SK-N-SH (cell line): ENCODE data around the gene PREB. TPM values are rescaled to one million over a fixed set of nuclear protein-coding genes. Genes with fewer than 3 reads are reported as not detected.

Source experiments
- CTCF ChIA-PET: fragments of 300-600, 350-600 bp; formaldehyde crosslinking; extraction: SDS; loops from one replicate; lab custom pipeline; 2021; lab: Yijun Ruan, JAX
- POLR2A ChIA-PET: fragments of 350-600 bp; sonication (Branson Sonifier 250); formaldehyde crosslinking; extraction: SDS; loops from one replicate; lab custom pipeline; 2020; ENCODE audit warnings: antibody characterized with exemption, inconsistent platforms; lab: Yijun Ruan, JAX
- DNase-seq: peaks from one replicate; pipeline ENCODE4 v3.0.0; 2012
- H2AFZ ChIP-seq: fragments of 200-600 bp; sonication (generic); 2 replicates; pipeline ENCODE4 v1.8.1; 2016; ENCODE audit warnings: antibody characterized with exemption, mild to moderate bottlenecking, low read depth
- H3F3A ChIP-seq: fragments of 200-600 bp; sonication (generic); replicated peaks from 2 replicates; pipeline ENCODE3; 2016; ENCODE audit warnings: antibody characterized with exemption, mild to moderate bottlenecking; ENCODE audit not compliant: insufficient read depth
- H3K27ac ChIP-seq, 2 experiments: fragments of 200-500 bp in 1 of 2; fragments of 200-600 bp in 1 of 2; sonication (Bioruptor generic) in 1 of 2; sonication (generic), shearing (Covaris generic) in 1 of 2; 2 replicates each; pipeline versions ENCODE4 v1.5.1 to v1.6.1; 2014 to 2016; ENCODE audit warnings: low read depth in 2 of 2, inconsistent platforms in 1 of 2, low read length in 1 of 2, mild to moderate bottlenecking in 1 of 2, mixed read lengths in 1 of 2
- H3K27me3 ChIP-seq: fragments of 200-600 bp; sonication (generic), shearing (Covaris generic); 2 replicates; pipeline ENCODE4 v1.6.1; 2016; ENCODE audit warnings: mixed run types; ENCODE audit not compliant: insufficient read depth
- H3K36me3 ChIP-seq, 2 experiments: fragments of 200-500 bp in 1 of 2; fragments of 200-600 bp in 1 of 2; sonication (Bioruptor generic) in 1 of 2; sonication (generic) in 1 of 2; replicated peaks in 1 of 2; 2 replicates each; pipeline versions ENCODE3 to v1.5.1; 2014 to 2016; ENCODE audit warnings: low read length in 1 of 2, mild to moderate bottlenecking in 1 of 2; ENCODE audit not compliant: insufficient read depth in 2 of 2, control insufficient read depth in 1 of 2
- H3K4me1 ChIP-seq, 2 experiments: fragments of 200-500 bp in 1 of 2; fragments of 200-600 bp in 1 of 2; sonication (Bioruptor generic) in 1 of 2; sonication (generic), shearing (Covaris generic) in 1 of 2; 2 replicates each; pipeline versions ENCODE4 v1.5.1 to v1.6.1; 2014 to 2016; ENCODE audit warnings: low read depth in 1 of 2, low read length in 1 of 2, mixed run types in 1 of 2; ENCODE audit not compliant: insufficient read depth in 2 of 2, control insufficient read depth in 1 of 2
- H3K4me2 ChIP-seq: fragments of 200-600 bp; sonication (generic), shearing (Covaris generic); 2 replicates; pipeline ENCODE4 v1.6.1; 2017; ENCODE audit warnings: mixed run types
- H3K4me3 ChIP-seq, 2 experiments: fragments of 200-500 bp in 1 of 2; fragments of 200-600 bp in 1 of 2; sonication (Bioruptor generic) in 1 of 2; sonication (generic), shearing (Covaris generic) in 1 of 2; 2 replicates each; pipeline versions ENCODE4 v1.5.1 to v1.8.1; 2014 to 2016; ENCODE audit warnings: low read depth in 2 of 2, inconsistent platforms in 1 of 2, low read length in 1 of 2, mild to moderate bottlenecking in 1 of 2, mixed read lengths in 1 of 2, moderate library complexity in 1 of 2
- H3K79me2 ChIP-seq: fragments of 200-600 bp; sonication (generic); 2 replicates; pipeline ENCODE4 v1.8.1; 2017; ENCODE audit warnings: mild to moderate bottlenecking; ENCODE audit not compliant: insufficient read depth
- H3K9ac ChIP-seq: fragments of 200-600 bp; sonication (generic); 2 replicates; pipeline ENCODE4 v1.6.1; 2017; ENCODE audit warnings: mixed run types
- H3K9me2 ChIP-seq: fragments of 200-600 bp; sonication (generic); 2 replicates; pipeline ENCODE4 v1.6.1; 2017; ENCODE audit warnings: mixed run types
- H3K9me3 ChIP-seq: fragments of 200-600 bp; sonication (generic); 2 replicates; pipeline ENCODE4 v1.6.1; 2017; ENCODE audit warnings: mixed run types, mild to moderate bottlenecking, moderate library complexity
- H4K20me1 ChIP-seq: fragments of 200-600 bp; sonication (generic); 2 replicates; pipeline ENCODE4 v1.6.1; 2017; ENCODE audit warnings: mild to moderate bottlenecking, mixed run types; ENCODE audit not compliant: insufficient read depth
- CHD2 ChIP-seq: fragments of 150-350 bp; IDR thresholded peaks from 2 replicates; pipeline ENCODE4 v1.6.1; 2018; ENCODE audit warnings: low read length; ENCODE audit not compliant: partially characterized antibody
- ELF1 ChIP-seq: IDR thresholded peaks from 2 replicates; pipeline ENCODE4 v1.4.0; 2012
- FOSL2 ChIP-seq: IDR thresholded peaks from 2 replicates; pipeline ENCODE4 v1.4.0; 2012; ENCODE audit warnings: low read depth, mild to moderate bottlenecking, moderate library complexity, borderline replicate concordance
- JUND ChIP-seq: IDR thresholded peaks from 2 replicates; pipeline ENCODE4 v1.4.0; 2012
- MEF2A ChIP-seq: IDR thresholded peaks from 2 replicates; pipeline ENCODE4 v1.4.0; 2012; ENCODE audit warnings: low read depth, borderline replicate concordance
- MXI1 ChIP-seq: IDR thresholded peaks from 2 replicates; pipeline ENCODE4 v1.6.1; 2012; ENCODE audit warnings: mild to moderate bottlenecking, low read depth, low read length, improper control_type of control experiment
- NRF1 ChIP-seq: IDR thresholded peaks from 2 replicates; pipeline ENCODE4 v1.6.1; 2012; ENCODE audit warnings: low read depth, mild to moderate bottlenecking, low read length
- RAD21 ChIP-seq: IDR thresholded peaks from 2 replicates; pipeline ENCODE4 v1.6.1; 2012; ENCODE audit warnings: mild to moderate bottlenecking, low read length
- SIN3A ChIP-seq: IDR thresholded peaks from 2 replicates; pipeline ENCODE4 v1.6.1; 2012; ENCODE audit warnings: low read depth, mild to moderate bottlenecking, low read length, moderate library complexity, borderline replicate concordance
- TEAD4 ChIP-seq: IDR thresholded peaks from 2 replicates; pipeline ENCODE4 v1.4.0; 2012; ENCODE audit warnings: mild to moderate bottlenecking, borderline replicate concordance; ENCODE audit not compliant: insufficient read depth
- WGBS: methylation state at CpG from one replicate; pipeline ENCODE4 v1.1.6; 2017; ENCODE audit warnings: low lambda C conversion rate; 5-methylcytosine and 5-hydroxymethylcytosine counted together
- polyA plus RNA-seq, 3 experiments: library from polyadenylated mRNA; depleted of rRNA; stranded (reverse); fragments of >200 nt; gene quantifications; 2 replicates each; pipeline ENCODE4 v1.2.3, GENCODE V29; 2012
- TF ChIP-seq, protein P1 (sequence below): IDR thresholded peaks from 2 replicates; pipeline ENCODE4 v1.6.1; 2012; ENCODE audit warnings: mild to moderate bottlenecking, low read depth, low read length, moderate library complexity
- TF ChIP-seq, protein P2 (sequence below): IDR thresholded peaks from 2 replicates; pipeline ENCODE4 v1.4.0; 2012; ENCODE audit warnings: low read depth
- TF ChIP-seq, protein P3 (sequence below): fragments of 150-350 bp; IDR thresholded peaks from 2 replicates; pipeline ENCODE4 v1.6.1; 2016; ENCODE audit warnings: mild to moderate bottlenecking, low read depth, low read length
- TF ChIP-seq, protein P4 (sequence below): fragments of 150-350 bp; IDR thresholded peaks from 2 replicates; pipeline ENCODE4 v1.6.1; 2017; ENCODE audit warnings: antibody characterized with exemption, low read length, low read depth, borderline replicate concordance
- TF ChIP-seq, protein P5 (sequence below): IDR thresholded peaks from 2 replicates; pipeline ENCODE4 v1.4.0; 2012; ENCODE audit warnings: low read depth, borderline replicate concordance

PREB gene
- polyA plus RNA-seq, 1 of the 3 experiments (the other 2 are of a cell fraction): 47.9 TPM

DNA sequence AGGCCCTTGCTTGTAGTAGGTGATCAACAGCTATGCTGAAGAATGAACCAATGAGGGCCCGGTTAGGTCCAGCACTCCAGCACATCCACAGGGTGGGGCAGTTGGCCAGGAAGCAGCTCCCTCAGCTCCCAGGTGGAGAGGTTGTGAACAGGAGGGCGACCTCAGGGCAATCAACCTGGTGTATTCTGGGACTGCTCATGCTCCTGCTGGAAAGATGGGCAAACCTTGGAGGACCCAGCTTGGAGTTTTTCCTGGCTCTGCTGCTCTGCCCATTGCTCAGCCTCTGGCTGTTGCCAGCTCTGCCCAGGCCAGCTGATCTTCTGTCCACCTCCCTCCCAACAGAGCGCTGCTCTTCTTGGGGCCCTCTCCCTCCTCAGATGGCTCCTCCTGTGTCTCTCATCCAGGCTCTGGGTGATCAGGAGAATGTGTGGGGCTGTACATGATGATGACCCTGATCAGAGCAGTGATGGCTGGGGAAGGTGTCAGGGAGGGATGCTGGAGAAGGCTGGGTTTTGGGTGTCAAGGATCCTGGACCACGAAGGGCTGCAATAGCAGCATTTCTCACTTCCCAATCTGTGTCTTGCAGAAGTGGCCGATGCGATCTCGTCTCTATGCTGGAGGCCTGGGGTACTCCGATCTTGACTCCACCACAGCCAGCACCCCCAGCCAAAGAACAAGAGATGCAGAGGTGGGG, 17.8 kb upstream of the PREB start (continued):
- TF ChIP-seq, protein P1, sequence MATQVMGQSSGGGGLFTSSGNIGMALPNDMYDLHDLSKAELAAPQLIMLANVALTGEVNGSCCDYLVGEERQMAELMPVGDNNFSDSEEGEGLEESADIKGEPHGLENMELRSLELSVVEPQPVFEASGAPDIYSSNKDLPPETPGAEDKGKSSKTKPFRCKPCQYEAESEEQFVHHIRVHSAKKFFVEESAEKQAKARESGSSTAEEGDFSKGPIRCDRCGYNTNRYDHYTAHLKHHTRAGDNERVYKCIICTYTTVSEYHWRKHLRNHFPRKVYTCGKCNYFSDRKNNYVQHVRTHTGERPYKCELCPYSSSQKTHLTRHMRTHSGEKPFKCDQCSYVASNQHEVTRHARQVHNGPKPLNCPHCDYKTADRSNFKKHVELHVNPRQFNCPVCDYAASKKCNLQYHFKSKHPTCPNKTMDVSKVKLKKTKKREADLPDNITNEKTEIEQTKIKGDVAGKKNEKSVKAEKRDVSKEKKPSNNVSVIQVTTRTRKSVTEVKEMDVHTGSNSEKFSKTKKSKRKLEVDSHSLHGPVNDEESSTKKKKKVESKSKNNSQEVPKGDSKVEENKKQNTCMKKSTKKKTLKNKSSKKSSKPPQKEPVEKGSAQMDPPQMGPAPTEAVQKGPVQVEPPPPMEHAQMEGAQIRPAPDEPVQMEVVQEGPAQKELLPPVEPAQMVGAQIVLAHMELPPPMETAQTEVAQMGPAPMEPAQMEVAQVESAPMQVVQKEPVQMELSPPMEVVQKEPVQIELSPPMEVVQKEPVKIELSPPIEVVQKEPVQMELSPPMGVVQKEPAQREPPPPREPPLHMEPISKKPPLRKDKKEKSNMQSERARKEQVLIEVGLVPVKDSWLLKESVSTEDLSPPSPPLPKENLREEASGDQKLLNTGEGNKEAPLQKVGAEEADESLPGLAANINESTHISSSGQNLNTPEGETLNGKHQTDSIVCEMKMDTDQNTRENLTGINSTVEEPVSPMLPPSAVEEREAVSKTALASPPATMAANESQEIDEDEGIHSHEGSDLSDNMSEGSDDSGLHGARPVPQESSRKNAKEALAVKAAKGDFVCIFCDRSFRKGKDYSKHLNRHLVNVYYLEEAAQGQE: no peak
- TF ChIP-seq, protein P2, sequence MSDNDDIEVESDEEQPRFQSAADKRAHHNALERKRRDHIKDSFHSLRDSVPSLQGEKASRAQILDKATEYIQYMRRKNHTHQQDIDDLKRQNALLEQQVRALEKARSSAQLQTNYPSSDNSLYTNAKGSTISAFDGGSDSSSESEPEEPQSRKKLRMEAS: no peak
- TF ChIP-seq, protein P3, sequence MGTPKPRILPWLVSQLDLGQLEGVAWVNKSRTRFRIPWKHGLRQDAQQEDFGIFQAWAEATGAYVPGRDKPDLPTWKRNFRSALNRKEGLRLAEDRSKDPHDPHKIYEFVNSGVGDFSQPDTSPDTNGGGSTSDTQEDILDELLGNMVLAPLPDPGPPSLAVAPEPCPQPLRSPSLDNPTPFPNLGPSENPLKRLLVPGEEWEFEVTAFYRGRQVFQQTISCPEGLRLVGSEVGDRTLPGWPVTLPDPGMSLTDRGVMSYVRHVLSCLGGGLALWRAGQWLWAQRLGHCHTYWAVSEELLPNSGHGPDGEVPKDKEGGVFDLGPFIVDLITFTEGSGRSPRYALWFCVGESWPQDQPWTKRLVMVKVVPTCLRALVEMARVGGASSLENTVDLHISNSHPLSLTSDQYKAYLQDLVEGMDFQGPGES: no peak
- TF ChIP-seq, protein P4, sequence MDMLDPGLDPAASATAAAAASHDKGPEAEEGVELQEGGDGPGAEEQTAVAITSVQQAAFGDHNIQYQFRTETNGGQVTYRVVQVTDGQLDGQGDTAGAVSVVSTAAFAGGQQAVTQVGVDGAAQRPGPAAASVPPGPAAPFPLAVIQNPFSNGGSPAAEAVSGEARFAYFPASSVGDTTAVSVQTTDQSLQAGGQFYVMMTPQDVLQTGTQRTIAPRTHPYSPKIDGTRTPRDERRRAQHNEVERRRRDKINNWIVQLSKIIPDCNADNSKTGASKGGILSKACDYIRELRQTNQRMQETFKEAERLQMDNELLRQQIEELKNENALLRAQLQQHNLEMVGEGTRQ: no peak
- TF ChIP-seq SIN3A (no peak), NRF1 (no peak)

DNA sequence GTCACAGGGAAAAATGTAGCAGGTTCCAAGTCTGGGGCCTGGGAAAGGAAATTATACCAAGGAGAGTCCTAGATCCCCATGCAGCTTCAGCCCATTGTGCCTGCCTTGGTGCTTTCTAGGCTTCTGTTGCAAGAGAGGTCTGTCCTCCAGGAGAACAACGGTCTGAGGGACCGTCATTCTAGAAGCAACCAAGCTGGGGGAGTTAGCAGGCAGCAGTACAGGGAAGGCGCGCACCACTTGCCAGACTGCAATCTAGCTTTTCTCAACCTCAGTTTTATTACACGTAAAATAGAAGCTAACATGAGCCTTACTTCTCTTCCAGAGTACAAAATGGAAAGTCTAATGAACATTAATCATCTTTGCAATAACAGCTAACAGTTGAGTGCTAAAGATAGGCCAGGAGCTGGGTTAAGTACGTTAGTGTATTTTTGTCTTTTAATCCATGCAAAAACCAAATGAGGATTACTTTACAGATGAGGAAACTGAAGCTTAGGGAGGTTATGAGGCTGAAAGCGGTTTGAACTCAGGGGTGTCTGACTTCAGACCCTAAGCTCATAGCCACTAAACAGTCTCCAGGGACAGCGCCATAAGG, 16.3 kb upstream of the PREB start:
- H3K4me3 ChIP-seq: no peak overlapping the region
- no peaks in the 10 kb centered on the region for H3K79me2 ChIP-seq
- no peak for TF ChIP-seq FOSL2
- TF ChIP-seq CHD2: no peak
- TF ChIP-seq MXI1: no peak
- TF ChIP-seq RAD21: no peak
- no peak for TF ChIP-seq ELF1
- TF ChIP-seq, protein P5, sequence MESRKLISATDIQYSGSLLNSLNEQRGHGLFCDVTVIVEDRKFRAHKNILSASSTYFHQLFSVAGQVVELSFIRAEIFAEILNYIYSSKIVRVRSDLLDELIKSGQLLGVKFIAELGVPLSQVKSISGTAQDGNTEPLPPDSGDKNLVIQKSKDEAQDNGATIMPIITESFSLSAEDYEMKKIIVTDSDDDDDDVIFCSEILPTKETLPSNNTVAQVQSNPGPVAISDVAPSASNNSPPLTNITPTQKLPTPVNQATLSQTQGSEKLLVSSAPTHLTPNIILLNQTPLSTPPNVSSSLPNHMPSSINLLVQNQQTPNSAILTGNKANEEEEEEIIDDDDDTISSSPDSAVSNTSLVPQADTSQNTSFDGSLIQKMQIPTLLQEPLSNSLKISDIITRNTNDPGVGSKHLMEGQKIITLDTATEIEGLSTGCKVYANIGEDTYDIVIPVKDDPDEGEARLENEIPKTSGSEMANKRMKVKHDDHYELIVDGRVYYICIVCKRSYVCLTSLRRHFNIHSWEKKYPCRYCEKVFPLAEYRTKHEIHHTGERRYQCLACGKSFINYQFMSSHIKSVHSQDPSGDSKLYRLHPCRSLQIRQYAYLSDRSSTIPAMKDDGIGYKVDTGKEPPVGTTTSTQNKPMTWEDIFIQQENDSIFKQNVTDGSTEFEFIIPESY: no peak
- TF ChIP-seq TEAD4: no peak
- TF ChIP-seq JUND: no peak
- TF ChIP-seq MEF2A: no peak
- ChIA-PET CTCF (interaction anchor here (0.9 to 7.4 kb wide), 10 partner anchors 17 to 189 kb away, joined by 3 to 56 read pairs (median 4); partner anchors contain the start of gene KHK), POLR2A (no interaction called here)
- H3K9me3 ChIP-seq: no peaks in the 10 kb centered on the region
- WGBS: 77% methylated on average over 8 of the region's 8 CpGs
- H3K4me1 ChIP-seq: no peaks in the 10 kb centered on the region
- H2AFZ ChIP-seq: no peak overlapping the region
- H3K36me3 ChIP-seq: no peaks in the 10 kb centered on the region
- no peak overlapping the region for H3K9ac ChIP-seq
- H3K4me2 ChIP-seq: no peak overlapping the region
- H3F3A ChIP-seq: no peaks in the 10 kb centered on the region
- H3K27me3 ChIP-seq: peaks cover 4% of the 10 kb centered on the region; the same call in 1 of the 2 replicates
- no peaks in the 10 kb centered on the region for H4K20me1 ChIP-seq
- H3K27ac ChIP-seq: no peak overlapping the region
- H3K9me2 ChIP-seq: no peaks in the 10 kb centered on the region
- no peak for DNase-seq
